HCT116 (cell line): ENCODE data around the gene IL17A.

Experiments used
- CEBPB ChIP-seq: IDR thresholded peaks from 2 replicates; pipeline ENCODE4 v1.6.1; 2012; ENCODE audit warnings: low read depth
- EZH2phosphoT487 ChIP-seq: fragments of 200-600 bp; IDR thresholded peaks from 2 replicates; pipeline ENCODE4 v1.6.1; 2018; ENCODE audit warnings: antibody characterized with exemption, borderline replicate concordance
- JUND ChIP-seq: IDR thresholded peaks from 2 replicates; pipeline ENCODE4 v1.6.1; 2012
- RAD21 ChIP-seq: IDR thresholded peaks from 2 replicates; pipeline ENCODE4 v1.6.1; 2012; ENCODE audit warnings: low read depth, mild to moderate bottlenecking
- TCF7L2 ChIP-seq: IDR thresholded peaks from 2 replicates; pipeline ENCODE4 v1.7.0; 2011; ENCODE audit warnings: borderline replicate concordance, inconsistent platforms; ENCODE audit not compliant: insufficient read depth, insufficient read length; ENCODE audit errors: extremely low read depth
- TF ChIP-seq, protein P1 (sequence below), 3 experiments: fragments of 200-600 bp in 1 of 3; sonication (generic) in 1 of 3; IDR thresholded peaks in 2 of 3; conservative IDR thresholded peaks in 1 of 3; 2 replicates each; pipeline ENCODE4 v1.5.1; 2012 to 2017; ENCODE audit warnings: low read depth in 2 of 3, low read length in 2 of 3, antibody characterized with exemption in 1 of 3, borderline replicate concordance in 1 of 3, control low read depth in 1 of 3, mild to moderate bottlenecking in 1 of 3, mixed read lengths in 1 of 3, mixed run types in 1 of 3, moderate library complexity in 1 of 3; ENCODE audit not compliant: insufficient read depth in 1 of 3
- TF ChIP-seq, protein P2 (sequence below): IDR thresholded peaks from 2 replicates; pipeline ENCODE4 v1.6.1; 2012; ENCODE audit warnings: low read depth
- TF ChIP-seq, protein P3 (sequence below): IDR thresholded peaks from 2 replicates; pipeline ENCODE4 v1.6.1; 2012

DNA sequence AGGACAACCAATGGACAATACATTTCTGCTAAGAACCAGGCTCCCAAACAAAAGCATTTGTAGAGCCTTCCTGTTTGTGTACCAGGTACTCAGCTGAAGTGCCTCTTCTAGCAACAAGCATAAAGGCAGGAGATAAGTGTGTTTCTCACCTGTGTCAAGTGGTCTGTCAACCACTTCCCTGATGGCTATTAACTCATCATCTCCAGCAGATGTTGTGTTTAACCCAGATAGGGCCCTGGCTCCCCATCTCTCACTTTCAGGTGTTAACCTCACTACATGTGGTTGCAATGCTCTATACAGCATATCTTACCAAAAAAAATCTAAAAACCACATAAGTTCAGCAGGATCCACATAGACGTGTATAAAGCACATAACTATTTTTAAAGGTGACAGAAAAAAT is 9.6 kb upstream of the IL17A start:
- TF ChIP-seq, protein P1, sequence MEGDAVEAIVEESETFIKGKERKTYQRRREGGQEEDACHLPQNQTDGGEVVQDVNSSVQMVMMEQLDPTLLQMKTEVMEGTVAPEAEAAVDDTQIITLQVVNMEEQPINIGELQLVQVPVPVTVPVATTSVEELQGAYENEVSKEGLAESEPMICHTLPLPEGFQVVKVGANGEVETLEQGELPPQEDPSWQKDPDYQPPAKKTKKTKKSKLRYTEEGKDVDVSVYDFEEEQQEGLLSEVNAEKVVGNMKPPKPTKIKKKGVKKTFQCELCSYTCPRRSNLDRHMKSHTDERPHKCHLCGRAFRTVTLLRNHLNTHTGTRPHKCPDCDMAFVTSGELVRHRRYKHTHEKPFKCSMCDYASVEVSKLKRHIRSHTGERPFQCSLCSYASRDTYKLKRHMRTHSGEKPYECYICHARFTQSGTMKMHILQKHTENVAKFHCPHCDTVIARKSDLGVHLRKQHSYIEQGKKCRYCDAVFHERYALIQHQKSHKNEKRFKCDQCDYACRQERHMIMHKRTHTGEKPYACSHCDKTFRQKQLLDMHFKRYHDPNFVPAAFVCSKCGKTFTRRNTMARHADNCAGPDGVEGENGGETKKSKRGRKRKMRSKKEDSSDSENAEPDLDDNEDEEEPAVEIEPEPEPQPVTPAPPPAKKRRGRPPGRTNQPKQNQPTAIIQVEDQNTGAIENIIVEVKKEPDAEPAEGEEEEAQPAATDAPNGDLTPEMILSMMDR (IDR thresholded peaks at IDR 0.05 in 2 of 3, conservative IDR thresholded peaks at IDR 0.05 in 1 of 3; ENCODE audit: borderline replicate concordance in 1 of 3, insufficient read depth in 1 of 3, low read depth in 2 of 3, low read length in 2 of 3): no peak
- TF ChIP-seq EZH2phosphoT487: no peak
- TF ChIP-seq CEBPB: no peak
- TF ChIP-seq, protein P2, sequence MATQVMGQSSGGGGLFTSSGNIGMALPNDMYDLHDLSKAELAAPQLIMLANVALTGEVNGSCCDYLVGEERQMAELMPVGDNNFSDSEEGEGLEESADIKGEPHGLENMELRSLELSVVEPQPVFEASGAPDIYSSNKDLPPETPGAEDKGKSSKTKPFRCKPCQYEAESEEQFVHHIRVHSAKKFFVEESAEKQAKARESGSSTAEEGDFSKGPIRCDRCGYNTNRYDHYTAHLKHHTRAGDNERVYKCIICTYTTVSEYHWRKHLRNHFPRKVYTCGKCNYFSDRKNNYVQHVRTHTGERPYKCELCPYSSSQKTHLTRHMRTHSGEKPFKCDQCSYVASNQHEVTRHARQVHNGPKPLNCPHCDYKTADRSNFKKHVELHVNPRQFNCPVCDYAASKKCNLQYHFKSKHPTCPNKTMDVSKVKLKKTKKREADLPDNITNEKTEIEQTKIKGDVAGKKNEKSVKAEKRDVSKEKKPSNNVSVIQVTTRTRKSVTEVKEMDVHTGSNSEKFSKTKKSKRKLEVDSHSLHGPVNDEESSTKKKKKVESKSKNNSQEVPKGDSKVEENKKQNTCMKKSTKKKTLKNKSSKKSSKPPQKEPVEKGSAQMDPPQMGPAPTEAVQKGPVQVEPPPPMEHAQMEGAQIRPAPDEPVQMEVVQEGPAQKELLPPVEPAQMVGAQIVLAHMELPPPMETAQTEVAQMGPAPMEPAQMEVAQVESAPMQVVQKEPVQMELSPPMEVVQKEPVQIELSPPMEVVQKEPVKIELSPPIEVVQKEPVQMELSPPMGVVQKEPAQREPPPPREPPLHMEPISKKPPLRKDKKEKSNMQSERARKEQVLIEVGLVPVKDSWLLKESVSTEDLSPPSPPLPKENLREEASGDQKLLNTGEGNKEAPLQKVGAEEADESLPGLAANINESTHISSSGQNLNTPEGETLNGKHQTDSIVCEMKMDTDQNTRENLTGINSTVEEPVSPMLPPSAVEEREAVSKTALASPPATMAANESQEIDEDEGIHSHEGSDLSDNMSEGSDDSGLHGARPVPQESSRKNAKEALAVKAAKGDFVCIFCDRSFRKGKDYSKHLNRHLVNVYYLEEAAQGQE: no peak
- TF ChIP-seq, protein P3, sequence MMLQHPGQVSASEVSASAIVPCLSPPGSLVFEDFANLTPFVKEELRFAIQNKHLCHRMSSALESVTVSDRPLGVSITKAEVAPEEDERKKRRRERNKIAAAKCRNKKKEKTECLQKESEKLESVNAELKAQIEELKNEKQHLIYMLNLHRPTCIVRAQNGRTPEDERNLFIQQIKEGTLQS: no peak
- no peak for TF ChIP-seq JUND
- TF ChIP-seq TCF7L2: no peak
- TF ChIP-seq RAD21: no peak
